AML-193 (cell line): ENCODE results near the gene REP15.
"Not testable (repeated sequence)": the region's sequence is repeated elsewhere in the genome, so short reads cannot be mapped to it uniquely, and the experiment has no call there.

Experiments
- DNase-seq, 2 experiments: peaks; one replicate each; lab custom pipeline; 2025; lab: John Stamatoyannopoulos, UW

The REP15 gene

DNA sequence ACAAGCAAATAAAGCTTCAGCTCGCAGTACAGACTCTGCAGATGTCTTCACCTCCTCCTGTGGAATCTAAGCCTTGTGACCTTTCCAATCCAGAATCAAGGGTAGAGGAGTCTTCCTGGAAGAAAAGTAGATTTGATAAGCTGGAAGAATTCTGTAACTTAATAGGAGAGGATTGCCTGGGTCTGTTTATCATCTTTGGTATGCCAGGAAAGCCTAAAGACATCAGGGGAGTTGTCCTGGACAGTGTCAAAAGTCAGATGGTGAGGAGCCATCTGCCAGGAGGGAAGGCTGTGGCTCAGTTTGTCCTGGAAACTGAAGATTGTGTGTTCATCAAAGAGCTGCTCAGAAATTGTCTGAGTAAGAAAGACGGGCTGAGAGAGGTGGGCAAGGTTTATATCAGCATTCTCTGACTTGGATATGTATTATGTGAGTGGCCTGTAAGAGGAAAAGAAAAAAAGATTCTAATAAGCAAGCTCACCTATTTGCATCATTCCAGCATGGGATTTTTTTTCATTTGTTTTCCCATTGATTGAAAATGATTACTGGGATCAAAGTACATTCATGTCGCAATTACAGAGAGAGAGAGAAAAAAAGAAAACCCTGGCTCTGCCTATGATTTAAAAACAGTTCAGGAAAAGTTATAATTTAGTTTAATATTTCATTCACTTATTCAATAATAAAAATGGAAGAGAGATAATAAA lies 767 bp downstream of the REP15 start:
- DNase-seq = no peak

DNA sequence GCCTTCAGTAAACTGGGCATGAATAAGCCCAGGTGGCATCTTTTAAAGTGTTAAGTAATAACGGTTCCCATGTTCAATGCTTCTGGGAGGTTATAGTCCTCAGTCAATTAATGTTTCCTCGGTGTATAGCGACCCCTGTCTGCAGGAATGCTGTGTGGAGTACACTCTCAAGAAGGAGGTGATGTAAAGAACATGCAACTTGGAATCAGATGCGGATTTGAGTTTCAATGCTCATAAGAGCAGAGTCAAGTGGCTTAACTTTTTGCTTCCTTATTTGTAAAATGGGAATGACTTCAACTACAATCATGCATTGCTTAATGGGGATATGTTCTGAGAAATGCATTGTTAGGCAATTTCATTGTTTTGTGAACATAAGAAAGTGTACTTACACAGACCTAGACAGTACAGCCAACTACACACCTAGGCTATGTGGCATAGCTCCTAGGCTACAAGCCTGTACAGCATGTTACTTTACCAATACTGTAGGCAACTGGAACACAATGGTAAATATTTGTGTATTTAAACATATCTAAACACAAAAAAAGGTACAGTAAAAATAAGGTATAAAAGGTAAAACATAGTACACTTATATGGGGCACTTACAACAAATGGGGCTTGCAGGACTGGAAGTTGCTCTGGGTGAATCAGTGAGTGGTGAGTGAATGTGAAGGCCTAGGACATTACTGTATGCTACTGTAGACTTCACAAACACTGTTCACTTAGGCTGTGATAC lies 7.6 kb downstream of the REP15 start:
- peak; percentile 71 to 81 for DNase-seq

DNA sequence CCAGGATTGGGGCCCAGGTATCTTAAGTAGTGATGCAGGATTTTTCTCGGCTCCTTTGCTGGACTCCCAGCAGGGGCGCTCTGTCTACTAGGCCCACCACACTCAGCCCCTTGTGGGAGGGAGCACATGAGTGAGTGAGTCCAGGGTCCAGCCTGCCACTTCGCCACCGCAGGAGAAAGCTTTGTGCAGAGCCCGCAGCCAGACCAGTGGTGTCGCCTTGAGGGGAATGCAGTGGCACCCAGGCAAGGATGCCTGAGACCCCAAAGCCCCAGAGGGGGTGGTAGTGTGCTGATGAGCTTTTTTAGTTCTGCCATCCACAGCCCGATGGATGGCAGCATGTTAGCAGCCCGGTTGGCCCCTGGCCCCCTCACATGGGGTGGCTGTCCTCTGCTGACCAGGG lies 9.0 kb downstream of the REP15 start:
- no peak for DNase-seq

DNA sequence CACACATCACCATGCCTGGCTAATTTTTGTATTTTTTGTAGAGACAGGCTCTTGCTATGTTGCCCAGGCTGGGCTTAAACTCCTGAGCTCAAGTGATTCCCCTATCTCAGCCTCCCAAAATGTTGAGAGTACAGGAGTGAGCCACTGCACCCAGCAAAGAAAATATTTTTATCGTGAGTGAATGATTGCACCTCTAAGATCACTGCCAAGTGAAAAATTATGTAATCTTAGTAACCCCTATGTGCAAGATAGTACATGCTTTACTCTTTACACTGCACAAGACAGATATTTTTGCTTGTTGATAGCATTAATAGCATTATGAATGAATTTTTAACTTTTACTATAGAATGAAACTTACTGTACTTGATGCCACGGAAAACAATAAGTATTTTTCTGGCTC lies 11.0 kb downstream of the REP15 start:
- DNase-seq = no peak

DNA sequence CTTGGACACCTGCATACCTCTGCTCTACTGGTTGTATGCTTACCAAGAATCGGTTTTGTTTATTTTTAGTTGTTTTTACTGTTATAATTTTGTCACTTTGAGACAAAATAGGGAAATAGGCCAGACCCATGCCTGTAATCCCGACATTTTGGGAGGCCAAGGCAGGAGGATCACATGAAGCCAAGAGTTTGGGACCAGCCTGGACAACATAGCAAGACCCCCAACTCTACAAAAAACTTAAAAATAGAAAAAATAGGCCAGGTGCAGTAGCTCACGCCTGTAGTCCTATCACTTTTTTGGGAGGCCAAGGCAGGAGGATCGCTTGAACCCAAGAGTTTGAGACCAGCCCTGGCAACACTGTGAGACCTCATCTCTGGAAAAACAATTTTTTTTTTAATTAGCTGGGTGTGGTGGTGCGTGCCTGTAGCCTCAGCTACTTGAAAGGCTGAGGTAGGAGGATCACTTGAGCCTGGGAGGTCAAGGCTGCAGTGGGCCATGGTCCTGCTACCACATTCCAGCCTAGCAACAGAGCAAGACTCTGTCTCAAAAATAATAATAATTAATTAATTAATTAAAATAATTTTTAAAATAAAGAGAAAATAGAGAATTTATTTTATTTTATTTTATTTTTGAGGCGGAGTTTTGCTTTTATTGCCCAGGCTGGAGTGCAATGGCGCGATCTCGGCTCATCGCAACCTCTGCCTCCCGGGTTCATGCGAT lies 13.1 kb downstream of the REP15 start:
- no peak for DNase-seq

DNA sequence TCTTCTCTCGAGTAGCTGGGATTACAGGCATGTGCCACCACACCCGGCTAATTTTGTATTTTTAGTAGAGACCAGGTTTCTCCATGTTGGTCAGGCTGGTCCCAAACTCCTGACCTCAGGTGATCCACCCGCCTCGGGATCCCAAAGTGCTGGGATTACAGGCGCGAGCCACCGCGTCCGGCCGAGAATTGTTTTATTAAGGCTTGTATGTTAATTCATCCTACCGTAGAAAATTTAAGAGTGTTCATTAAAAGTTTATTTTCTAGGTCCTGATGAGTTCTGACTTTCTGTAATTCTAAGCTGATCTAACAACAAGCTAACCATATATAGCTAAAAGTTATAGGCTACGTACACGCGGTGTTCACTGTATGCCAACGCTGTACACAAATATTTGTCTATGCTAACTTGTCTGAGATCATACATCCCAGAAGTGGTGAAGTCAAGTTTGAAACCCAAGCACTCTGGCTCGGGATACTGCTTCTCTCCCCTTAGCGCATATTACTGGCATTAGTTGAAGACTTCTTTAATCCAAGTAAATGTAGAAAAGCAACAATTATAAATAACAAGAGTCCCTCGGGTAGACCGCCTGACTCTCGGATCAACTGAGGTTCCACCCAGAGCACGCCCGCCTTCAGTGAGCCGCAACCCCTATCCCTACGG lies 13.8 kb downstream of the REP15 start:
- peak in 1 of 2 experiments; percentile 57 for DNase-seq

DNA sequence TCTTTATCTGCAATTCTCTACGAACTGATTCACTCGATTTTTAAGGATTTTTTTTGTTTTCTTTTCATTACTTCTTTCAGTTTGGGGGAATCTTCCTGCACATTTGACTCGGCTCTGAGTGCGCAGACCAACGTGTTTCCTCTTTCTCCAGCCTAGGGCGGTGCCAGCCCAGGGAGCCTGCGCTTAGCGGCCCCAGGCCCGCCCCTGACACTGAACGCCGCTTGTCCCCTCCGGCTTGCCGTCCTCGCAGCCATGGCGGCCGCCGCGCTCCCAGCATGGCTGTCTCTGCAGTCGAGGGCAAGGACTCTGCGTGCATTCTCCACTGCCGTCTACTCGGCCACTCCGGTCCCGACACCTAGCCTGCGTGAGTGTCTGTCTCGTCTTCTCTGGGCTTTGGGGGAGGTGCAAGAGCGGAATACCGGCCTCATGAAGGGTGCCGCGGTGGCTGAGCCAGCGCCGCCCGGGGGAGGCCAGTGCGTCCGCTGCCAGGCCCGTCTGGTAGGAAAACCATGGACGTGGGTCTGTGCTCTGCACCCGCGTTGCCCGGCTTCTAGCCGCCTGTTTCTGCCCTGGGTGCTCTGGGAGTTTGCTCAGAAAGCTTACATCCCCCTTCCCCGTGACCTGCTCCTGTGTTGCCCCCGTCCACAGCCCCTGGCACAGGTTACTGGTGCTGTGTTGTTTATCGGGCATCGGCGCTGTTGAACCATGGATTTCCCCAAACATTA lies 14.5 kb downstream of the REP15 start, which contains the start of gene MRPS35:
MRPS35 (plus strand) TSS at position 241 of the 725 bp plus-strand sequence; CDS start at position 253, 12 bp downstream.
- peak; percentile 81 to 85 for DNase-seq

DNA sequence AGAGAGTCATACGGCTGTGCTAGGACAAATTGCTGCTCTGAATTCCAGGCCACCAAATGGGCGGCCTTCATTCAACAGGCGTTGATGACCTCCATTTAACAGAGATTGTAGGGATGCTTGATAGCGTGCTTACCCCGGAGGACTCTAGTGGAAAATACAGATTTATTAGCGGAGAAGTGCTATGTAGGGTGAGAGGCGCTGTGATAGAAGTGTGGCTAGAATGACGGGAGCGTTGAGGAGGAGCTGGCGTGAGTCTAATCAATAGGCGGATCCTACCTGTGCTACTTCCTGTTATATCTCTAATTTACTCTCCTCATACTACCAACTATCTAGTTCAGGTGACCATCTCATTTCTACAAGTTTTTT lies 15.1 kb downstream of the REP15 start:
- DNase-seq = peak in 1 of 2 experiments; percentile 13

DNA sequence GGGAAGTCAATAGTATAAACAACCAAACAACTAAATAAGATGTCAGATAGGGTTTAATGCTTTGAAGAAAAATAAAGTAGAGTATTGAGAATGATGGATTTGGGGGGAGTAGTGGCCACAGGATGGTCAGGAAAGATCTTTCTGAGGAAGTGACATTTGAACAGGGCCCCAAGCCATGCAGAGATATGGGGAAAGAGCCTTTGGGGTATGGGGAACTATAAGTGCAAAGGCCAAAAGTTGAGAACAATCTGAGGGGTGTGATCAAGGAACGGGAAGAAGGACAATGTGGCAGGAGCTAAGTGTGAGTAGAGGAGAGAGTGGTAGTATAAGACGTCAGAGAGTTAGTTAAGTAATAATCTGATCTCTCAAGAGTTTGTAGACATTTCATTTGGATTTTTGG lies 15.7 kb downstream of the REP15 start:
- no peak for DNase-seq

DNA sequence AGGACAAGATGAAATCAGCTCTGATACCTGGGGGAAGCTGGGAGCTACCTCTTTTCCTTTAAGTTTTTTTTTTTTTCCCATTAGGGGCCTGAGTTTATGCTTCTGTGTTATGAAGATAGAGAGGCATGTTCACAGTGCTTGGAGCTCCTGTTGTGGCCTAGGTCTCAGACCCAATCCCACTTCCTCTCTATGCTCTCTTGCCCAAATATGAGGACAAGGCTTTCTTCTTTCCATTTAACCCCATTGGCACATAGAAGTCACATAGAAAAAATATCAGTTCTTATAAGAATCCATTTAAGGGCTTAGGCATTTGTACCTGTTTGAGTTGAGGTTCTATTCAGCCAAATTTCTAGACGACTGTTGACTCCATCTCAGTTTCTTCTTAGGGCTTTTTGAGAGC lies 27.0 kb downstream of the REP15 start:
- DNase-seq = no peak

DNA sequence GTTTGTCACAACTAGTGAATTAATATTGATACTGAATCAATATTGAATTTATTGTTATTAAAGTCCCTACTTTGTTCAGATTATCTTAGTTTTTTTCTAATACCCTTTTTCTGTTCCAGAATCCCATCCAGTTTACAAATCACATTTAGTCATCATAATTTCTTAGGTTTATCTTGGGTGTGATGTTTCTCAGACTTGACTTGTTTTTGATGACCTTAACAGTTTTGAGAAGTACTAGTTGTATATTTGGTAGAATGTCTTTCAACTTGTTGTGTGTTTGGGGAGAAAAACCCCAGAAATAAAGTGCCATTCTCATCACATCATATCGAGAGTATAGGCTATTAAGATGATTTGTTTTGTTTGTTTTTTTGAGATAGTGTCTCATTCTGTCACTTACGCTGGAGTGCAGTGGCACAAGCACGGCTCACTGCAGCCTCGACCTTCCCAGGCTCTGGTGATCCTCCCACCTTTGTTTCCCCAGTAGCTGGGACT lies 33.9 kb downstream of the REP15 start:
- DNase-seq = no peak

DNA sequence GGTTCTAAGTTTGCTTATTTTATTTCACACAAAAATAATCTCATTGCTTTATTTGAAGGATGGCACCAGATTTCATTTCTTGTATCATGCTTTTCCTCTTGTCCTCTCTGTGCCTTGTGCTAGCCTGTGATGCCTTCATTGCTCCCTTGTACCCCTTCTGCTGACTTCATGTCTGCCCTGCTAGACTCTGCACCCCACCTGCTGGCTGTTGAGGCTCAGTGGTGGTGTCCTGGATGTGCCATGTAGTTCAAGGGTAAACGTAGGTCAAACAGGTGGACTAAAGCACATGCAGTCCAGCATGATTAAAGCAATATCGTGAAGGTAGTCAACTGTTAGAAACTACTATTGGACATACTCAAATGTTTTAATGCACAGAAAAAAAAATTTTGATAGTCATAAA lies 36.0 kb downstream of the REP15 start:
- DNase-seq = peak in 1 of 2 experiments; percentile 19

DNA sequence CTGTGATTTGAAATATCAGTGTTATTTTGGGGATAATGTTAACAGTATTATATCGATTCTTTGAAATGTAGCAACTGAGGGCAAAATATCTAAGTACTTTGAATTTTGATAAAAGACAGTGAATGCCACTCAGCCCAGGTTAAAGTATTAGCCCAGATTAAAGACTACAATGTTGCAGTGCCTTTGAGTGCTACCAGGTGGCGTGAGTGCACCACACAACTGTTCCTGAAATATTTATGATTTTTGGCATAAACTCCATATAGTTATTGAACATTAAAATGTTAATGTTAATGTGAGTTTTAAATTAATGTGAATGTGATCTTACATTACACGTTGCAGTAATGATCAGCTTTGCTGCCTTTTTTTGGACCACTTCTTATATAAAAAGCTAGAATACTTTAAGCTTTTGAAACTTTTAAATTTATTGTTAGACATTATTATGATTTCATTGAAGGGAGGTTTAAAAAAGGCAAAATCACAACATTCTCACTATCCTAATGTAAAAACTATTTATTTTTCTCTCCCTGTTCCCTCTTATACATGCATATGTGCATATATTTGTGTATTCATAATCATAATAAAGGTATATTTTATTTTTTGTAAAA lies 36.9 kb downstream of the REP15 start:
- peak; percentile 30 to 62 for DNase-seq

DNA sequence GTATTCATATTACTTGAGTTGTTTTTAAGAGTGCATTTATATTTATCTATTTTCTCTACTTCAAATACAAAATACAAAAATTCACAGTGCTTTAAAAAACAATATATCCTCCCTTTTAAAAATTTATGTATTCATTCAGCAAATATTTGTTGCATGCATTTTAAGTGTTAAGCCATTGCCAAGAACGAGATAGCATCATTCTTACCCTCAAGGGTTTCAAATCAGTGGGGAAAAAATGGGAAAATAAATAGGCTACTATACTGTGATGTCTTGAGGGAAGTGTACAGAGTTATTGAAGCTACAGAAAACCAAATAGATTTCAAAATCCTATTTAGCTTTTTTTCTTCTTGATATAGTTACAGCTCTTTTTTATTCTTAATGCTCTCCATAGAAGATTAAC lies 37.5 kb downstream of the REP15 start:
- DNase-seq = no peak

DNA sequence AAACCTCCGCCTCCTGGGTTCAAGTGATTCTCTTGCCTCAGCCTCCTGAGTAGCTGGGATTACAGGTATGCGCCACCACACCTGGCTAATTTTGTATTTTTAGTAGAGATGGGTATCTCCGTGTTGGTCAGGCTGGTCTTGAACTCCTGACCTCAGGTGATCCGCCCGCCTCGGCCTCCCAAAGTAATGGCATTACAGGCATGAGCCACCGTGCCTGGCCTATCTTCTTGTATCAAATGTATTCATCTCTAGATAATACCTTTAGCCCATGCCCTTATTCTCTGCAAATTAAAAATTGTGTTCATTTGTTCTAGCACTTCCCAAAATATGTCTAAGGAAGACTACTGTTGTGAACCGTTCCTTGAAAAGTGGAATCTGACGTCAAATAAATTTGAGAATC lies 38.1 kb downstream of the REP15 start:
- DNase-seq = not testable (repeated sequence)

DNA sequence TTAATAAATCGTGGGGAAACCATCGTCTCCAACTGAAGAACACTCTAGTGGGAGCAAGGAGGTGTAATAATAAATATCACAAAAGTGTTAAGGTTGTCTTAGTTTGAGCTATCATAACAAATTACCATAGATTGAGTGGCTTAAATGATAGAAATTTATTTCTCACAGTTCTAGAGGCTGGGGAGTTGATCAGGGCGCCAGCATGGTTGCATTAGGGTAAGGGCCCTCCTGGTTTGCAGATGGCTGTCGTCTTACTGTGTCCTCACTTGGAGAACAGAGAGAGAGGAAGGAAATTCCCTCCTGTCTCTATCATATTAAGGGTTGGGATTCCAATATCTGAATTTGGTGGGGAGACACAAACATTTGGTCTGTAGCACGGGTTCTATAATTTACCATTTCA lies 47.4 kb downstream of the REP15 start:
- DNase-seq = no peak

DNA sequence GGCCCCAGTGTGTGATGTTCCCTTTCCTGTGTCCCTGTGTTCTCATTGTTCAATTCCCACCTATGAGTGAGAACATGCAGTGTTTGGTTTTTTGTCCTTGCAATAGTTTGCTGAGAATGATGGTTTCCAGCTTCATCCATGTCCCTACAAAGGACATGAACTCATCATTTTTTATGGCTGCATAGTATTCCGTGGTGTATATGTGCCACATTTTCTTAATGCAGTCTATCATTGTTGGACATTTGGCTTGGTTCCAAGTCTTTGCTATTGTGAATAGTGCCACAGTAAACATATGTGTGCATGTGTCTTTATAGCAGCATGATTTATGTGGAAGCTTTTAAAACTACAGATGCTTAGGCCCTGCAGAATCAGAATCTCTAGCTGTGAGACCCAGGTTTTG lies 49.5 kb downstream of the REP15 start:
- DNase-seq = not testable (repeated sequence)
